H4 (cell line): Measurements from ENCODE around the gene RASA1. TPM values are rescaled to one million over a fixed set of nuclear protein-coding genes. Genes with fewer than 3 reads are reported as not detected.
"Not testable (repeated sequence)": the region's sequence is repeated elsewhere in the genome, so short reads cannot be mapped to it uniquely, and the experiment has no call there.

Experiments used
- DNase-seq: peaks from one replicate; pipeline ENCODE4 v3.0.0-alpha.2; 2015; ENCODE audit warnings: low spot score
- total RNA-seq: library from RNA; depleted of rRNA; stranded (reverse); fragments of >200 nt; shearing (Covaris generic); gene quantifications from 2 replicates; pipeline ENCODE4 v1.2.3, GENCODE V29; 2014

Gene RASA1
- total RNA-seq, 1 experiment from 2014 or later = 26.1 TPM

GRCh38 chr5:87282269-87282668 lies 14.6 kb downstream of the RASA1 start:
- no peak for DNase-seq

- not testable (repeated sequence) for DNase-seq
Measured at GRCh38 chr5:87287266-87287665, 19.6 kb downstream of the RASA1 start.

- DNase-seq = no peak
Measured at GRCh38 chr5:87298692-87299362, 31.1 kb downstream of the RASA1 start.

- no peak for DNase-seq
Measured at GRCh38 chr5:87300176-87300575, 32.5 kb downstream of the RASA1 start.

GRCh38 chr5:87300744-87301143 lies 33.1 kb downstream of the RASA1 start:
- DNase-seq = peak; percentile 83

GRCh38 chr5:87302061-87302460 lies 34.4 kb downstream of the RASA1 start:
- no peak for DNase-seq

GRCh38 chr5:87303324-87303723 lies 35.6 kb downstream of the RASA1 start:
- DNase-seq = no peak

- not testable (repeated sequence) for DNase-seq
Measured at GRCh38 chr5:87306090-87306489, 38.4 kb downstream of the RASA1 start.

GRCh38 chr5:87307796-87308423 lies 40.2 kb downstream of the RASA1 start:
- DNase-seq = no peak

- DNase-seq = no peak
Measured at GRCh38 chr5:87311405-87312279, 44.0 kb downstream of the RASA1 start.

- no peak for DNase-seq
Measured at GRCh38 chr5:87313216-87313615, 45.5 kb downstream of the RASA1 start.

- no peak for DNase-seq
Measured at GRCh38 chr5:87319469-87319868, 51.8 kb downstream of the RASA1 start.

- no peak for DNase-seq
Measured at GRCh38 chr5:87321605-87322004, 53.9 kb downstream of the RASA1 start.

GRCh38 chr5:87322381-87322780 lies 54.7 kb downstream of the RASA1 start:
- DNase-seq = no peak

GRCh38 chr5:87327998-87328397 lies 60.3 kb downstream of the RASA1 start:
- DNase-seq = no peak

- DNase-seq = no peak
Measured at GRCh38 chr5:87329114-87329513, 61.4 kb downstream of the RASA1 start.

GRCh38 chr5:87339986-87340385 lies 72.3 kb downstream of the RASA1 start:
- no peak for DNase-seq

GRCh38 chr5:87340716-87341115 lies 73.0 kb downstream of the RASA1 start:
- DNase-seq = no peak

- no peak for DNase-seq
Measured at GRCh38 chr5:87347272-87347671, 79.6 kb downstream of the RASA1 start.

- DNase-seq = no peak
Measured at GRCh38 chr5:87347841-87348240, 80.2 kb downstream of the RASA1 start.

GRCh38 chr5:87354496-87354895 lies 86.8 kb downstream of the RASA1 start:
- no peak for DNase-seq

GRCh38 chr5:87359106-87359505 lies 91.4 kb downstream of the RASA1 start:
- DNase-seq = no peak

- DNase-seq = no peak
Measured at GRCh38 chr5:87360132-87360531, 92.4 kb downstream of the RASA1 start.
